K562 (cell line): ENCODE measurements around the gene USP48. TPM values are rescaled to one million over a fixed set of nuclear protein-coding genes. Genes with fewer than 3 reads are reported as not detected.

ENCODE experiments used
- CHCHD3 ChIP-seq: fragments of 250-450 bp; sonication (Bioruptor Pico); IDR thresholded peaks from 2 replicates; pipeline ENCODE4 v2.1.2; 2022; ENCODE audit warnings: mild to moderate bottlenecking
- CTBP1 ChIP-seq: fragments of 450-650 bp; IDR thresholded peaks from 2 replicates; pipeline ENCODE4 v1.6.1; 2016; ENCODE audit warnings: borderline replicate concordance
- DACH1 ChIP-seq: fragments of 450-650 bp; IDR thresholded peaks from 2 replicates; pipeline ENCODE4 v1.6.1; 2018; ENCODE audit not compliant: partially characterized antibody
- NCOR1 ChIP-seq: fragments of 450-650 bp; IDR thresholded peaks from 2 replicates; pipeline ENCODE4 v1.6.1; 2016; ENCODE audit warnings: mild to moderate bottlenecking, moderate library complexity
- NONO ChIP-seq, 2 experiments: fragments of 200-400 bp in 1 of 2; fragments of 450-650 bp in 1 of 2; formaldehyde crosslinking in 1 of 2; IDR thresholded peaks; 2 replicates each; pipeline ENCODE4 v1.6.1; 2017; ENCODE audit warnings: low read depth in 2 of 2, mild to moderate bottlenecking in 2 of 2, moderate library complexity in 2 of 2, low read length in 1 of 2
- NR4A1 ChIP-seq, 2 experiments: fragments of 250-450 bp in 1 of 2; fragments of 450-650 bp in 1 of 2; sonication (Bioruptor Pico) in 1 of 2; IDR thresholded peaks; 2 replicates each; pipeline versions ENCODE4 v1.4.0 to v1.6.1; 2016 to 2020; ENCODE audit warnings: mild to moderate bottlenecking in 2 of 2, missing compliant biosample characterization in 1 of 2, missing genetic modification characterization in 1 of 2, moderate library complexity in 1 of 2
- RBM15 ChIP-seq: fragments of 200-400 bp; formaldehyde crosslinking; IDR thresholded peaks from 2 replicates; pipeline ENCODE4 v1.6.1; 2018; ENCODE audit warnings: mild to moderate bottlenecking, low read length, moderate library complexity; ENCODE audit not compliant: insufficient read depth
- ZC3H4 ChIP-seq: sonication (generic); formaldehyde crosslinking; IDR thresholded peaks from 2 replicates; pipeline ENCODE4 v1.9.0; 2021; ENCODE audit warnings: missing genetic modification reagents, borderline replicate concordance
- ZNF274 ChIP-seq: IDR thresholded peaks from 2 replicates; pipeline ENCODE4 v1.6.1; 2011; ENCODE audit warnings: low read depth, mild to moderate bottlenecking, low read length, moderate library complexity, borderline replicate concordance
- ZNF324 ChIP-seq: fragments of 250-450 bp; sonication (Bioruptor Pico); IDR thresholded peaks from 2 replicates; pipeline ENCODE4 v1.4.0; 2020; ENCODE audit warnings: mild to moderate bottlenecking
- polyA plus RNA-seq, 8 experiments: library from polyadenylated mRNA; depleted of rRNA in 4 of 8; stranded (reverse) in 5 of 8; unstranded in 3 of 8; fragments of >200 nt; fragmentation: Nextera tagmentation in 2 of 8; fragmentation: Illumina TruSeq in 1 of 8; extraction: Ambion mirVana in 2 of 8; extraction: Trizol in 1 of 8; gene quantifications; 2 replicates each; pipeline versions ENCODE4 v1.2.1 to v1.2.3, GENCODE V29; 2011 to 2014; ENCODE audit warnings: inconsistent platforms in 1 of 8, missing spikeins in 1 of 8
- total RNA-seq, 7 experiments: library from RNA; depleted of rRNA in 6 of 7; stranded (reverse); fragments of >200 nt in 6 of 7; fragmentation: Illumina TruSeq in 2 of 7; extraction: Trizol in 2 of 7; gene quantifications; 2 replicates each; pipeline versions ENCODE4 v1.2.1 to v1.2.3, GENCODE V29; 2011 to 2021; ENCODE audit warnings: low replicate concordance in 1 of 7
- TF ChIP-seq, protein P1 (sequence below), 3 experiments: IDR thresholded peaks in 2 of 3; conservative IDR thresholded peaks in 1 of 3; 2 replicates each; pipeline ENCODE4 v1.5.1; 2011 to 2012; ENCODE audit warnings: low read length in 3 of 3, mild to moderate bottlenecking in 3 of 3, control low read depth in 2 of 3, improper control_type of control experiment in 1 of 3, inconsistent platforms in 1 of 3, low read depth in 1 of 3, mixed read lengths in 1 of 3, moderate library complexity in 1 of 3; ENCODE audit not compliant: insufficient read depth in 2 of 3
- TF ChIP-seq, protein P2 (sequence below): sonication (generic); formaldehyde crosslinking; IDR thresholded peaks from 2 replicates; pipeline ENCODE4 v1.8.0; 2022; ENCODE audit warnings: missing genetic modification reagents, mild to moderate bottlenecking, borderline replicate concordance
- TF ChIP-seq, protein P3 (sequence below): fragments of 250-450 bp; sonication (Bioruptor Pico); IDR thresholded peaks from 2 replicates; pipeline ENCODE4 v1.8.0; 2021; ENCODE audit warnings: moderate library complexity, mild to moderate bottlenecking, inconsistent platforms
- TF ChIP-seq, protein P4 (sequence below), 2 experiments: fragments of 450-650 bp; IDR thresholded peaks; 2 replicates each; pipeline ENCODE4 v1.6.1; 2016; ENCODE audit warnings: mild to moderate bottlenecking in 2 of 2, borderline replicate concordance in 1 of 2, low read depth in 1 of 2, moderate library complexity in 1 of 2

The USP48 gene
- total and polyA plus RNA-seq, 9 of the 15 experiments (the other 6 are each of a cell fraction or from before 2014, with no cell fraction given), result 23.3 to 123 (median 106) TPM

DNA sequence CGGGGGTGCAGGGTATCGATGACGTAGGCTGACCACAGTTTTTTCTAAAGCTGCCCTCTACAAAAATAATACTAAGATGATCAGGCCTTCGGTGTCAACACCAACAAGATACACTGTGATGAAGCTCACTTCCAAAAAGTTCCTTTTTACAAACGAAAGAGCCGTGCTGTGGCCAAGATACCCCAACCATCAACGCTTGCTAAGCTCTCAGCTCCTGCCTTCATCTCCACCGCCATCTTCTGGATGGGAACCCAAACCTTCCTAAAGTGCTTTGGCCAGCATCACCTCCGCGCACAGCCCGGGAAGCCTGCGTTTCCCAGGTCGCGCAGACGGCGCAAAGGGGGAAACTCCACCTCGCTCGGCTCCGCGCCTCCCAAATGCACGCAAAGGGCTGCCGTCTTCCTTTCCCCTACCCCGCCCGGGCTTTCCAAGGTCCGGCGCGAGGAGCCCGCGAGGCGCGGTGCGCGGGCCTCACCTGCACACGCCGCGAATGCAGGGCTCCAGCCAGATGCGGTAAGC lies 541 bp downstream of the USP48 start (continued):
- TF ChIP-seq CTBP1 (no peak), RBM15 (no peak), NONO (IDR thresholded peaks at IDR 0.05; ENCODE audit: low read depth in 2 of 2, low read length in 1 of 2) (no peak), ZC3H4 (no peak), ZNF274 (no peak), CHCHD3 (CRISPR knock-in tag) (no peak; the same call in 1 of the 2 replicates), NR4A1 (CRISPR knock-in tag; IDR thresholded peaks at IDR 0.05) (no peak), NR4A1 (tag; IDR thresholded peaks at IDR 0.05) (no peak), NCOR1 (no peak), DACH1 (no peak), ZNF324 (CRISPR knock-in tag) (no peak)
- TF ChIP-seq, protein P1, sequence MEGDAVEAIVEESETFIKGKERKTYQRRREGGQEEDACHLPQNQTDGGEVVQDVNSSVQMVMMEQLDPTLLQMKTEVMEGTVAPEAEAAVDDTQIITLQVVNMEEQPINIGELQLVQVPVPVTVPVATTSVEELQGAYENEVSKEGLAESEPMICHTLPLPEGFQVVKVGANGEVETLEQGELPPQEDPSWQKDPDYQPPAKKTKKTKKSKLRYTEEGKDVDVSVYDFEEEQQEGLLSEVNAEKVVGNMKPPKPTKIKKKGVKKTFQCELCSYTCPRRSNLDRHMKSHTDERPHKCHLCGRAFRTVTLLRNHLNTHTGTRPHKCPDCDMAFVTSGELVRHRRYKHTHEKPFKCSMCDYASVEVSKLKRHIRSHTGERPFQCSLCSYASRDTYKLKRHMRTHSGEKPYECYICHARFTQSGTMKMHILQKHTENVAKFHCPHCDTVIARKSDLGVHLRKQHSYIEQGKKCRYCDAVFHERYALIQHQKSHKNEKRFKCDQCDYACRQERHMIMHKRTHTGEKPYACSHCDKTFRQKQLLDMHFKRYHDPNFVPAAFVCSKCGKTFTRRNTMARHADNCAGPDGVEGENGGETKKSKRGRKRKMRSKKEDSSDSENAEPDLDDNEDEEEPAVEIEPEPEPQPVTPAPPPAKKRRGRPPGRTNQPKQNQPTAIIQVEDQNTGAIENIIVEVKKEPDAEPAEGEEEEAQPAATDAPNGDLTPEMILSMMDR (IDR thresholded peaks at IDR 0.05 in 2 of 3, conservative IDR thresholded peaks at IDR 0.05 in 1 of 3; ENCODE audit: insufficient read depth in 2 of 3, low read depth in 1 of 3, low read length in 3 of 3), result peak; percentile 50 to 63 (median 58)
- TF ChIP-seq, protein P2, sequence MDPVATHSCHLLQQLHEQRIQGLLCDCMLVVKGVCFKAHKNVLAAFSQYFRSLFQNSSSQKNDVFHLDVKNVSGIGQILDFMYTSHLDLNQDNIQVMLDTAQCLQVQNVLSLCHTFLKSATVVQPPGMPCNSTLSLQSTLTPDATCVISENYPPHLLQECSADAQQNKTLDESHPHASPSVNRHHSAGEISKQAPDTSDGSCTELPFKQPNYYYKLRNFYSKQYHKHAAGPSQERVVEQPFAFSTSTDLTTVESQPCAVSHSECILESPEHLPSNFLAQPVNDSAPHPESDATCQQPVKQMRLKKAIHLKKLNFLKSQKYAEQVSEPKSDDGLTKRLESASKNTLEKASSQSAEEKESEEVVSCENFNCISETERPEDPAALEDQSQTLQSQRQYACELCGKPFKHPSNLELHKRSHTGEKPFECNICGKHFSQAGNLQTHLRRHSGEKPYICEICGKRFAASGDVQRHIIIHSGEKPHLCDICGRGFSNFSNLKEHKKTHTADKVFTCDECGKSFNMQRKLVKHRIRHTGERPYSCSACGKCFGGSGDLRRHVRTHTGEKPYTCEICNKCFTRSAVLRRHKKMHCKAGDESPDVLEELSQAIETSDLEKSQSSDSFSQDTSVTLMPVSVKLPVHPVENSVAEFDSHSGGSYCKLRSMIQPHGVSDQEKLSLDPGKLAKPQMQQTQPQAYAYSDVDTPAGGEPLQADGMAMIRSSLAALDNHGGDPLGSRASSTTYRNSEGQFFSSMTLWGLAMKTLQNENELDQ (CRISPR knock-in tag), result peak; percentile 86; the same call in 1 of the 2 replicates
- TF ChIP-seq, protein P3, sequence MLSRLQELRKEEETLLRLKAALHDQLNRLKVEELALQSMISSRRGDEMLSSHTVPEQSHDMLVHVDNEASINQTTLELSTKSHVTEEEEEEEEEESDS (CRISPR knock-in tag), result no peak
- TF ChIP-seq, protein P4, sequence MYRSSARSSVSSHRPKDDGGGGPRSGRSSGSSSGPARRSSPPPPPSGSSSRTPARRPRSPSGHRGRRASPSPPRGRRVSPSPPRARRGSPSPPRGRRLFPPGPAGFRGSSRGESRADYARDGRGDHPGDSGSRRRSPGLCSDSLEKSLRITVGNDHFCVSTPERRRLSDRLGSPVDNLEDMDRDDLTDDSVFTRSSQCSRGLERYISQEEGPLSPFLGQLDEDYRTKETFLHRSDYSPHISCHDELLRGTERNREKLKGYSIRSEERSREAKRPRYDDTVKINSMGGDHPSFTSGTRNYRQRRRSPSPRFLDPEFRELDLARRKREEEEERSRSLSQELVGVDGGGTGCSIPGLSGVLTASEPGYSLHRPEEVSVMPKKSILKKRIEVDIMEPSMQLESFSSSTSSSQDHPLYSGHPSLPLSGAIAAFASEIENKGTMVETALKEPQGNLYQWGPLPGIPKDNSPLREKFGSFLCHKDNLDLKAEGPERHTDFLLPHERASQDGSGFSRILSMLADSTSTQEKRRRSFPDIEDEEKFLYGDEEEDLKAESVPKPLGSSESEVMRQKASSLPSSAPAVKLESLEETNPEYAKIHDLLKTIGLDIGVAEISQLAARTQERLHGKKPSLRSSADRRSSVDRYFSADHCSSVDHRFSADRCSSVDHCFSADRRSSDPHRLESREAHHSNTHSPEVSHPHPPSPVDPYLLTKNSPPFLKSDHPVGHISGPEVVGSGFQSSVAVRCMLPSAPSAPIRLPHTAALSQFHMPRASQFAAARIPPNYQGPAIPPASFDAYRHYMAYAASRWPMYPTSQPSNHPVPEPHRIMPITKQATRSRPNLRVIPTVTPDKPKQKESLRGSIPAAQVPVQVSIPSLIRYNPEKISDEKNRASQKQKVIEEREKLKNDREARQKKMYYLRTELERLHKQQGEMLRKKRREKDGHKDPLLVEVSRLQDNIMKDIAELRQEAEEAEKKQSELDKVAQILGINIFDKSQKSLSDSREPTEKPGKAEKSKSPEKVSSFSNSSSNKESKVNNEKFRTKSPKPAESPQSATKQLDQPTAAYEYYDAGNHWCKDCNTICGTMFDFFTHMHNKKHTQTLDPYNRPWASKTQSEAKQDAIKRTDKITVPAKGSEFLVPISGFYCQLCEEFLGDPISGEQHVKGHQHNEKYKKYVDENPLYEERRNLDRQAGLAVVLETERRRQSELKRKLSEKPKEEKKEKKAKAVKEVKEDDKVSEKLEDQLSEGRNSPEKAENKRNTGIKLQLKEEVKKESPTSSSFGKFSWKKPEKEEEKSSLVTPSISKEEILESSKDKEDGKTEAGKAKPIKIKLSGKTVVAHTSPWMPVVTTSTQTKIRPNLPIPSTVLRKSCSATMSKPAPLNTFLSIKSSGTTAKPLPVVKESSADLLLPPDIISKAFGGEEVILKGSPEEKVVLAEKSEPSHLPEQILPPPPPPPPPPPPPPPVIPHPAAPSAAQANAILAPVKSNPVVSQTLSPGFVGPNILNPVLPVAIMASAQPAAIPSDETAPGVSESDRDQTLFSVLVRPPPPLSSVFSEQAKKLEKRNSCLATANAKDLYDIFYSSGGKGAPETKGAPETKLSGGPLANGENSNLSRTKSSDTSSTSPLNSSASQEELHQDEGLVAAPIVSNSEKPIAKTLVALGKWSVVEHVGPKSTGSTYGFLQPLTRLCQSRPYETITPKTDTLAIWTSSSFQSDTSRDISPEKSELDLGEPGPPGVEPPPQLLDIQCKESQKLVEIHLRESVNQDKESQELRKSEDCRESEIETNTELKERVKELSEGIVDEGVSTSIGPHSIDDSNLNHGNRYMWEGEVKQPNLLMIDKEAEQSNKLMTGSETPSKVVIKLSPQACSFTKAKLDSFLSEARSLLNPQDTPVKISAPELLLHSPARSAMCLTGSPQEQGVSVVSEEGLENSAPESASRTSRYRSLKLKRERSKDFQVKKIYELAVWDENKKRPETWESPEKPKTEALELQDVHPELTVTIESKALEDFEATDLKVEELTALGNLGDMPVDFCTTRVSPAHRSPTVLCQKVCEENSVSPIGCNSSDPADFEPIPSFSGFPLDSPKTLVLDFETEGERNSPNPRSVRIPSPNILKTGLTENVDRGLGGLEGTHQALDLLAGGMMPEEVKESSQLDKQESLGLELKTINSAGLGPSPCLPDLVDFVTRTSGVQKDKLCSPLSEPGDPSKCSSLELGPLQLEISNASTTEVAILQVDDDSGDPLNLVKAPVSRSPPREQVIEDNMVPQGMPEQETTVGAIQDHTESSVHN (IDR thresholded peaks at IDR 0.05; ENCODE audit: borderline replicate concordance in 1 of 2, low read depth in 1 of 2), result 0 out of 4 replicates have a peak, but pooled peaks of 1 of the 2 experiments have one; percentile 34
